ENCODE data around the gene DDX42. TPM values are rescaled to one million over a fixed set of nuclear protein-coding genes. Genes with fewer than 3 reads are reported as not detected.

The DDX42 gene
- total and polyA plus RNA-seq, 9 of the 15 experiments (the other 6 are each of a cell fraction or from before 2014, with no cell fraction given): 16.5 to 149 (median 87.6) TPM

- TF ChIP-seq ZC3H4 (CRISPR knock-in tag; IDR thresholded peaks at IDR 0.05; ENCODE audit: borderline replicate concordance): no peak
- no peak for TF ChIP-seq ASH1L (IDR thresholded peaks at IDR 0.05; ENCODE audit: borderline replicate concordance, low read depth, partially characterized antibody)
- no peak for TF ChIP-seq TAF15 (IDR thresholded peaks at IDR 0.05; ENCODE audit: low read depth, low read length)
- no peak for TF ChIP-seq CBX2 (IDR thresholded peaks at IDR 0.05; ENCODE audit: insufficient read depth, low read length, poor library complexity, severe bottlenecking)
- no peak for TF ChIP-seq ATF4 (CRISPR knock-in tag; IDR thresholded peaks at IDR 0.05)
Observed at GRCh38 chr17:63819585-63820537, 45.9 kb downstream of the DDX42 start (continued).

GRCh38 chr17:63820963-63821561 lies 47.1 kb downstream of the DDX42 start:
- H3K27me3 ChIP-seq (ENCODE audit: control insufficient read depth in 2 of 2, insufficient read depth in 2 of 2, low read length in 2 of 2): no peaks in the 10 kb centered on the region
- H3K79me2 ChIP-seq (ENCODE audit: control insufficient read depth, insufficient read depth, low read length): peaks cover 10% of the 10 kb centered on the region
- ChIA-PET CTCF (ENCODE audit: low intra/inter-chr PET ratio) (no interaction called here), POLR2A (interaction anchor here (0.6 to 2.0 kb wide), 9 partner anchors 8 to 195 kb away, joined by 3 to 6 read pairs (median 5); partner anchors contain the start of genes CCDC47 and DDX42)
- peaks cover 99% of the 10 kb centered on the region for H3K36me3 ChIP-seq (ENCODE audit: control insufficient read depth, insufficient read depth, low read length)
- ATAC-seq (peak; percentile 18), FAIRE-seq (no peak), DNase-seq (ENCODE audit: extremely low read depth in 1 of 4, low spot score in 3 of 4) (no peak)
- WGBS (ENCODE audit: insufficient coverage, low coverage, missing lambda C conversion rate): 87% methylated on average over 10 of the region's 10 CpGs
- H3K9ac ChIP-seq (ENCODE audit: insufficient read depth in 1 of 2, low read depth in 2 of 2, low read length in 2 of 2): no peak overlapping the region; a peak in 1 of 4 replicates
- H3K9me1 ChIP-seq (ENCODE audit: control insufficient read depth, insufficient read depth, low read length): no peaks in the 10 kb centered on the region
- intact Hi-C loops (cut with micrococcal nuclease): no loop called here
- no peak overlapping the region for H3K4me2 ChIP-seq (ENCODE audit: insufficient read depth, low read length)
- H3K4me1 ChIP-seq (replicated peaks in 1 of 2; ENCODE audit: control insufficient read depth in 2 of 2, insufficient read depth in 2 of 2, low read length in 2 of 2): peaks cover 0 to 4% of the 10 kb centered on the region in 2 experiments; a peak in 3 of 5 replicates
- TF ChIP-seq PRDM10 (IDR thresholded peaks at IDR 0.05; ENCODE audit: partially characterized antibody) (peak; percentile 87), TCF3 (CRISPR knock-in tag; IDR thresholded peaks at IDR 0.05) (no peak), NCOA2 (IDR thresholded peaks at IDR 0.05; ENCODE audit: partially characterized antibody in 2 of 2) (no peak), POLR2AphosphoS2 (IDR thresholded peaks at IDR 0.05; ENCODE audit: low read length) (peak; percentile 23; the same call in 1 of the 2 replicates), ZKSCAN1 (IDR thresholded peaks at IDR 0.05; ENCODE audit: low read depth, low read length) (no peak), POLR2A (conservative IDR thresholded peaks at IDR 0.05) (peak; percentile 63; the same call in 1 of the 2 replicates)
- H4K20me1 ChIP-seq (replicated peaks; ENCODE audit: control insufficient read depth, insufficient read depth, low read length): peaks cover 6% of the 10 kb centered on the region; the same call in 1 of the 2 replicates
- BruUV-seq (replicated peaks): no TSS peak
- H3K4me3 ChIP-seq: no peak overlapping the region
- H3K27ac ChIP-seq (ENCODE audit: extremely low read depth, low read depth, low read length): no peak overlapping the region
- H2AFZ ChIP-seq (ENCODE audit: low read depth, low read length): no peak overlapping the region
- H3K9me3 ChIP-seq (replicated peaks; ENCODE audit: control insufficient read depth, insufficient read depth, low read depth, low read length): no peaks in the 10 kb centered on the region
- in situ Hi-C loops (cut with MboI): no loop called here
